Mesothelial cell of epicardium (in vitro differentiated cells): ENCODE results near the gene SLC9A7. TPM values are rescaled to one million over a fixed set of nuclear protein-coding genes. Genes with fewer than 3 reads are reported as not detected.

ENCODE experiments used
- DNase-seq, 2 experiments: peaks; one replicate each; pipeline ENCODE4 v3.0.0; 2021; ENCODE audit warnings: low spot score in 2 of 2; ENCODE audit not compliant: unreplicated experiment in 2 of 2
- H3K27ac Mint-ChIP-seq: 2 replicates; pipeline ENCODE4 v1.8.0; 2021; ENCODE audit warnings: mixed read lengths
- H3K27me3 Mint-ChIP-seq: 2 replicates; pipeline ENCODE4 v1.8.0; 2021; ENCODE audit warnings: low read depth, mixed read lengths
- H3K36me3 Mint-ChIP-seq: 2 replicates; pipeline ENCODE4 v1.8.0; 2021; ENCODE audit warnings: mixed read lengths
- H3K4me1 Mint-ChIP-seq: 2 replicates; pipeline ENCODE4 v1.8.0; 2021; ENCODE audit warnings: mixed read lengths
- H3K4me3 Mint-ChIP-seq: 2 replicates; pipeline ENCODE4 v1.8.0; 2021; ENCODE audit warnings: mild to moderate bottlenecking, moderate library complexity, mixed read lengths
- H3K9me3 Mint-ChIP-seq: 2 replicates; pipeline ENCODE4 v1.8.0; 2021; ENCODE audit warnings: mixed read lengths
- CTCF ChIP-seq: fragments of 200-600 bp; sonication (generic); IDR thresholded peaks from one replicate; pipeline ENCODE4 v1.5.0; 2021; ENCODE audit warnings: antibody characterized with exemption; ENCODE audit not compliant: unreplicated experiment
- total RNA-seq: library from RNA; stranded (reverse); gene quantifications from 3 replicates; pipeline ENCODE4 v1.2.1, GENCODE V29; 2021

The SLC9A7 gene
- total RNA-seq, 1 donor from 2014 or later = 14.1 TPM

- peaks cover 4% of the 10 kb centered on the region for H3K9me3 Mint-ChIP-seq
Measured at GRCh38 chrX:46757593-46757992, 1.3 kb downstream of the SLC9A7 start.

GRCh38 chrX:46757052-46757451, 1.9 kb downstream of the SLC9A7 start:
- no peak overlapping the region for H3K27ac Mint-ChIP-seq
- H3K4me1 Mint-ChIP-seq = peaks cover 23% of the 10 kb centered on the region
- peaks cover 4% of the 10 kb centered on the region for H3K27me3 Mint-ChIP-seq
- no peak for DNase-seq
- no peak for TF ChIP-seq CTCF
- H3K9me3 Mint-ChIP-seq = peaks cover 6% of the 10 kb centered on the region
- H3K4me3 Mint-ChIP-seq = peak overlapping the region; percentile 87
- peaks cover 1% of the 10 kb centered on the region for H3K36me3 Mint-ChIP-seq

More at GRCh38 chrX:46757593-46757992, 1.3 kb downstream of the SLC9A7 start:
- peak overlapping the region; percentile 87 for H3K4me3 Mint-ChIP-seq
- peaks cover 4% of the 10 kb centered on the region for H3K27me3 Mint-ChIP-seq
- H3K4me1 Mint-ChIP-seq = peaks cover 23% of the 10 kb centered on the region
- H3K36me3 Mint-ChIP-seq = peaks cover 1% of the 10 kb centered on the region
- TF ChIP-seq CTCF = no peak
- DNase-seq = no peak
- no peak overlapping the region for H3K27ac Mint-ChIP-seq

- Mint-ChIP-seq H3K27ac (no peak overlapping the region), H3K27me3 (peaks cover 4% of the 10 kb centered on the region), H3K36me3 (peaks cover 1% of the 10 kb centered on the region), H3K4me3 (no peak overlapping the region), H3K9me3 (peaks cover 6% of the 10 kb centered on the region), H3K4me1 (peaks cover 23% of the 10 kb centered on the region)
- no peak for TF ChIP-seq CTCF
- no peak for DNase-seq
Measured at GRCh38 chrX:46755671-46756070, 3.2 kb downstream of the SLC9A7 start.

GRCh38 chrX:46754586-46755061, 4.3 kb downstream of the SLC9A7 start:
- Mint-ChIP-seq H3K4me3 (no peak overlapping the region), H3K27me3 (peaks cover 4% of the 10 kb centered on the region), H3K36me3 (peaks cover 1% of the 10 kb centered on the region), H3K9me3 (peaks cover 6% of the 10 kb centered on the region), H3K4me1 (peaks cover 23% of the 10 kb centered on the region), H3K27ac (peak overlapping the region; percentile 90)
- TF ChIP-seq CTCF = no peak
- DNase-seq = no peak

- Mint-ChIP-seq H3K36me3 (peaks cover 1% of the 10 kb centered on the region), H3K4me1 (peaks cover 23% of the 10 kb centered on the region), H3K9me3 (peaks cover 6% of the 10 kb centered on the region), H3K27ac (no peak overlapping the region), H3K27me3 (peaks cover 4% of the 10 kb centered on the region), H3K4me3 (no peak overlapping the region)
- no peak for DNase-seq
- TF ChIP-seq CTCF = no peak
Measured at GRCh38 chrX:46754036-46754435, 4.9 kb downstream of the SLC9A7 start.

- no peak overlapping the region for H3K4me3 Mint-ChIP-seq
- DNase-seq = no peak
- peaks cover 8% of the 10 kb centered on the region for H3K4me1 Mint-ChIP-seq
- H3K27me3 Mint-ChIP-seq = no peaks in the 10 kb centered on the region
- H3K36me3 Mint-ChIP-seq = peaks cover 1% of the 10 kb centered on the region
- TF ChIP-seq CTCF = no peak
- no peak overlapping the region for H3K27ac Mint-ChIP-seq
- peaks cover 17% of the 10 kb centered on the region for H3K9me3 Mint-ChIP-seq
Measured at GRCh38 chrX:46750889-46751288, 8.0 kb downstream of the SLC9A7 start.
